Activated CD8-positive, alpha-beta memory T cell treated with anti-CD3 and anti-CD28 coated beads, Interleukin-2, amount 50 U/mL, for 4 hours (primary cell): ENCODE results near the gene KCNT1.

Experiments
- DNase-seq: peaks from one replicate; pipeline ENCODE4 v3.0.0-alpha.2; 2020

The KCNT1 gene

GRCh38 chr9:135787317-135787716, 85.3 kb downstream of the KCNT1 start:
- DNase-seq: no peak

GRCh38 chr9:135787776-135788575, 86.0 kb downstream of the KCNT1 start:
- DNase-seq: no peak

- no peak for DNase-seq
These were observed 86.8 kb downstream of the KCNT1 start for GRCh38 chr9:135788576-135789300.

- no peak for DNase-seq
These were observed 87.9 kb downstream of the KCNT1 start for GRCh38 chr9:135789838-135790291.

GRCh38 chr9:135790356-135790755, 88.4 kb downstream of the KCNT1 start:
- DNase-seq: no peak

GRCh38 chr9:135790850-135791249, 88.9 kb downstream of the KCNT1 start:
- no peak for DNase-seq

- no peak for DNase-seq
These were observed 89.7 kb downstream of the KCNT1 start for GRCh38 chr9:135791431-135792267.

- DNase-seq: no peak
These were observed 90.5 kb downstream of the KCNT1 start for GRCh38 chr9:135792268-135793128.

- DNase-seq: no peak
These were observed 91.5 kb downstream of the KCNT1 start for GRCh38 chr9:135793221-135794056.

GRCh38 chr9:135794057-135794335, 92.0 kb downstream of the KCNT1 start:
- no peak for DNase-seq

GRCh38 chr9:135794361-135794885, 92.4 kb downstream of the KCNT1 start:
- DNase-seq: no peak

GRCh38 chr9:135795391-135795790, 93.4 kb downstream of the KCNT1 start:
- no peak for DNase-seq

- DNase-seq: no peak
These were observed 95.0 kb downstream of the KCNT1 start for GRCh38 chr9:135796784-135797485.

GRCh38 chr9:135797507-135798262, 95.7 kb downstream of the KCNT1 start:
- DNase-seq: no peak

- no peak for DNase-seq
These were observed 96.2 kb downstream of the KCNT1 start for GRCh38 chr9:135798263-135798585.

GRCh38 chr9:135799261-135799660, 97.3 kb downstream of the KCNT1 start:
- DNase-seq: no peak

- no peak for DNase-seq
These were observed 99.1 kb downstream of the KCNT1 start for GRCh38 chr9:135801070-135801469.

GRCh38 chr9:135802876-135803419, 101.0 kb downstream of the KCNT1 start:
- no peak for DNase-seq

GRCh38 chr9:135803441-135803840, 101.5 kb downstream of the KCNT1 start:
- DNase-seq: no peak
